SKM-1 (cell line): Measurements from ENCODE around the gene CHCHD4.

ENCODE experiments used
- DNase-seq: peaks from one replicate; lab custom pipeline; 2025; ENCODE audit not compliant: unreplicated experiment; lab: John Stamatoyannopoulos, UW

CHCHD4 gene

DNA sequence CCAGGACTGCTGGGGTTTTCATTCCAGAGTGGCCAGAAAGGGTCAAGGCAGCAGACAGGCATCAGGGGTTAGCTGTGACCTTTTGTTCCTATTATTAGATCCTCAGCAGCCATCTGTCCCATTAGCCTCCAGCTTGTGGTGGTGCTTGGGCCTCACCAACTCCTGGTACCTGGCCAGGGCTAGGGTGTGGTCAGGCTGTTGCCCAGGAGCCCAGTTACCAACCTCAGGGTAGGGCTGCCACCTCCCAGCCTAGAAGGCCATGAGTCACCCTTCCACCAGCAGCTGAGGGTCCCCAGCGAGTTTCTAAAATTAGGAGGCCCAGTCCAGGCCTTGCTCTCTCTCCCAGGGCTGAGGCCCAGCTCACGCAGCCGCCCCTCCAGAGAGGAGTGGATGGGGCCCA lies 12.3 kb upstream of the CHCHD4 start:
- DNase-seq, result no peak

DNA sequence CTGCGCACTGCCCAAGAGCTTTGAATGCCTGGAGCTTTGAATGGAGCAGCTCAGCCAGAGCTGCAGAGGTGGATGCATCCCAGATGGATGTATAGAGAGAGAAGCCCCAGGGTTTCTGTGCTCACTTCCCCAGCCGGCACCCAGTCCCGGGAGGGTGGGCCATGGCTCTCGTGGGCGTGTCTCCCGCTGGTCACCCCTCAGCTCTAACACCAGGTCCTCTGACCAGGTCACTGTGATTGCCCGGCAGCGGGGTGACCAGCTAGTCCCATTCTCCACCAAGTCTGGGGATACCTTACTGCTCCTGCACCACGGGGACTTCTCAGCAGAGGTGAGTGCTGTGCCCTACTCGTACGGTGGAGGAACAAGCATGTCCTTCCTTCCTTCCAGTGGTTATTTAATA lies 10.9 kb upstream of the CHCHD4 start:
- DNase-seq, result no peak

DNA sequence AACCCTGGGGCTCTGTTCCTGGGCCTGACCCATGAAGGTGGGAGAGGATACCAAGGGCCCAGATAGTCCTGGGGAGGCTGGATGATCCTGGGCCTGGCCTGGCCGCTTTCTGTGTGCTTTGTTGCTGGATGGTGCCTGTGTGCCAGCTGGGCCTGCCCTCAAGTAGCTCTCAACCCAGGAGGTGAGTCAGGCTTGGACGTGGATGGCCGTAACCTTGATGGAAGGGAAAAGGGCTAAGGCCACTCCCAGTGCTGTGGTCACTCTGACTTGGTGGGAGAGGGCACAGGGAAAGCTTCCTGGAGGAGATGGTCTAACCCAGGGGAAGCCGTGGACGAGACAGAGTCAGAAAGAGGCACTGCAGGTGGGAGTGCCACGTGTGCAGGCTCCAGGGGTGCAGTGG lies 9.6 kb upstream of the CHCHD4 start:
- DNase-seq, result no peak

DNA sequence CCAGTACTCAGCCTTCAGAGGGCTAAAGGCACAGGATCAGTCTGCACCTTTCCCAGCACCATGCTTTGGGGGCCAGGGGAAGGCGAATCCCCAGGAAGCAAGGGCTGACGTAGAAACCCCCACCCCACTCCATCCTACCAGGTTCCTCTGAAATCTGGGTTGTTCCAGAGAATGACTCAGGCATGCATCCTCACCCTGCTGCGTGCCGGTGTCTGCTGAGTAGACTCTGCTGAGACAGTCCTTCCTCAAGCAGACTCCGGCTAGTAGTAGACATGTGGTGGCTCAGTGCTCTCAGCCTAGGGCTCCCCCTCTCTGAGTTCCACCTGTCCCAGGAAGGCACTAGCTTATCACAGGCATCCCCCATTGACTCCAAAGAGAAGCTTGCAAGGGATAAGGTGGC lies 9.2 kb upstream of the CHCHD4 start:
- no peak for DNase-seq

DNA sequence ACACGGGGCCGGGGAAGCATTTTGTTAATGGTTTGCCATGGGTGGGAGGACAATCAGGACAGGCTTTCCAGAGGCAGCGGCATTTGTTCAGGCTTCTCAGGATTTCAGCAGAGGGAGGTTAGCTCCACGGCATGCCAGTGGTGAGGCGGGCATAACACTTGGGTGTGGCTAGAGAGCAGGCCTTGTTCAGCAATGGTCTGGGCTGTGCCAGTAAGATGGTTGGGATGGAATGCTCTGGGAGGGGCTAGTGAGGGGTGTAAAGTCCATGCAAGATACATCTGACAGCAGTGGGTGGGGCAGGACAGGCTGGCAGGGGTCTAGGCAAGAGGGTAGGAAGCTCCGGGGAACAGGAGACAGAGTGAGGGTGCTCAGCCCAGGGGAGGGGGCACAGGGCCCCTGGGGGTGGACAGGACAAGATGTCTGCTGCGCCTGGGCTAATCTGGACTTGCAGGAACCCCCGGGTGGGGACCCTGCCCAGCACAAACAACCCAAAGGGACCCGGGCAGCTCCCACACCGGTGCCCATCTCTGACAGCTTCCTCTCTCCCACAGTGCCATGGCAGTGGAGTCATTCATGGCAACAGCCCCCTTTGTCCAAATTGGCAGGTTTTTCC lies 8.6 kb upstream of the CHCHD4 start:
- no peak for DNase-seq

DNA sequence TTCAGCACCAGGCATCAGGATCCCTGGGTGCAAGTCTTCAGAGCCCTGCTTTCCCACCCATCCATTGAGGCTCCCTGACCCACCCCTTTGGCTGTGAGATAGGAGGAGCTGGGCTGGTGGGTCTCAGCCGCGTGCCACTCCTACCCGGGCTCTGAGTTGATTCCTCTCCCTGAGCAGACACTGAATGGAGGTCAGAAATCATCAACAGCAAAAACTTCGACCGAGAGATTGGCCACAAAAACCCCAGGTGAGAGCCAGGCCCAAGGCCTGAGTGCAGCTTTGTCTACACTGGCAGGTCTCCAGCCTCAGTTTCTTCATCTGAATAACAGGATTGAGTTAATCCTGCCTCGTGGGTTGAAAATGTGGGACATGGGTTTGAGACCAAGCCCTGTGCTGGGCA lies 8.0 kb upstream of the CHCHD4 start:
- no peak for DNase-seq

DNA sequence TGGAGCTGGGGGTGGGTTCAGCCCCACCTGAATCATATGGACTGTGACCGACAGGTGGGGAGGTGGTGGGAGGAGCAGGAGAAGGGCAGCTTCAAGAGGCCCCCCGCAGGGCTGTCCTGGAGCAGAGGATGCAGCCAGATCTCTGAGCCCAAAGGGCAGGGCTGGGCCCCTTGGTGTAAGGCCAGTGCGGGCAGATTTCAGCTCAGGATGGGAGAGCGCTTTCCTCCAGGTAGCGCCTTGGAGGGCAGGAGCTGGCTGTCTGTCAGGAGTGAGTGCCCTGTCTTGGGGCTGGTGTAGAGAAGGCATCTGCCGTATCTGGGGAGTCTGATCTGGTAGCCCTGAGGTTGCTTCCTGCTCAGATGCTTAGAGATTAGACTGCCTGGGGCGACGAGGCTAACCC lies 7.5 kb upstream of the CHCHD4 start:
- DNase-seq, result no peak

DNA sequence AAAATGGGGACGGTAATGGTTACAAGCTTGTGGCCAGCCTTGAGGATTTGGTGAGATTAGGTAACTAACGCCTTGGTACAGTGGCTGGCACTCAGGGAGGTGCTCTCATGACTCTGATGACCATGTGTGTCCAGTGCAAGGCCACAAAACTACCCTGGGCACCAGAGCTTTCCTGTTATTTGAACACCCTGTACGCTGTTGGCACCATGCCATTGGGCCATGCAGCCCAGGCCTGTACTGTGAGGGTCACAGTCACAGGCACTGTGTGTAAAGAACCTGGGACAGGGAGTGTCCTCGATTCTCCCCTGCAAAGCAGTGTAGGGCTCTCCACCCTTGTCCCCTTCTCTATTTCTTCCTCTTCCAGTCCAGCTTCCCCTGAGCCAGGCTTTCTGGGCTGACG lies 6.5 kb upstream of the CHCHD4 start:
- DNase-seq, result no peak

DNA sequence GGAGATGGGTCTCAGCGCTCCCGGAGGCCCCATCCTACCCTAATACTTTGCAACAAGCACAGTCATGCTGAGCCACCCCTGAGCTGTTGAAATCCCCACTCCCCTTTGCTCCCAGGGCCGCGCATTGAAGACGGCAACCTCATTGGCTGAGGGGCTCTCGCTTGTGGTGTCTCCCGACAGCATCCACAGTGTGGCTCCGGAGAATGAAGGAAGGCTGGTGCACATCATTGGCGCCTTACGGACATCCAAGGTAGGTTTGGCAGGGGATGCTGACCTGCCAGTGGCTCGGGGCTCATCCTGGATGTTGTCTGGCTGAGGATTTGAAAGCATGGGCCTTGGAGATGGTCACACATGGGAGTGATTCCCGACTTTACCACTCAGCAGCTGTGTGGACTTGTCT lies 6.0 kb upstream of the CHCHD4 start:
- DNase-seq, result no peak

DNA sequence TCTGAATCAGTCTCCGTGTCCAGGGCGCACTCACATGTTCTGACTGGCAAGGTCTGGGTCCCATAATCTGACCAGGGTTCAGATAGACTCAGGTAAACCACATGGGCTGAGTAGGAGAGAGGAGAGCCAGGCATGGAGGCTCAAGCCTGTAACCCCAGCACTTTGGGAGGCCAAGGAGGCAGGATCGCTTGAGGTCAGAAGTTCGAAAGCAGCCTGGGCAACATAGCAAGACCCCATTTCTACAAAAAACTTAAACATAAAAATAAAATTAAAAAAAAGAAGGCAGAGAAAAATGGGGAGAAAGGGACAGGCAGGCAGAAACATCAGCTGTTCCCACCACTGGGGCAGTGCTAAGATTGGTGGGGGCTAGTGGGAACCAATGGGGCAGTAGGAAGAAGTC lies 5.6 kb upstream of the CHCHD4 start:
- DNase-seq, result no peak

DNA sequence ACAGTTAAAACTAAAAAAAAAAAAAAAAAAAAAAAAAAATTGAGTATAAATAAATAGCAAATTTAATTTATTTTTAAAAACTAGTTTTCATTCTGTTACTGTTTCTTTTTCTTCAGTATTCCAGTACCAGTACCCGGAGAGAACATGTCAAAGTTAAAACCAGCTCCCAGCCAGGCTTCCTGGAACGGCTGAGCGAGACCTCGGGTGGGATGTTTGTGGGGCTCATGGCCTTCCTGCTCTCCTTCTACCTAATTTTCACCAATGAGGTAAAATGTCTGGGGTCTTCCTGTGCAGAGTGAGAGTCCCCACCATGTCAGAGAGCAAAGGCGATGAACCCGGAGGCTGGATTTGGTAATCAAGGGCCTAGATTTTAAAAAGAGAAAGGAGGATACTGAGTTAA lies 4.6 kb upstream of the CHCHD4 start:
- DNase-seq, result no peak

DNA sequence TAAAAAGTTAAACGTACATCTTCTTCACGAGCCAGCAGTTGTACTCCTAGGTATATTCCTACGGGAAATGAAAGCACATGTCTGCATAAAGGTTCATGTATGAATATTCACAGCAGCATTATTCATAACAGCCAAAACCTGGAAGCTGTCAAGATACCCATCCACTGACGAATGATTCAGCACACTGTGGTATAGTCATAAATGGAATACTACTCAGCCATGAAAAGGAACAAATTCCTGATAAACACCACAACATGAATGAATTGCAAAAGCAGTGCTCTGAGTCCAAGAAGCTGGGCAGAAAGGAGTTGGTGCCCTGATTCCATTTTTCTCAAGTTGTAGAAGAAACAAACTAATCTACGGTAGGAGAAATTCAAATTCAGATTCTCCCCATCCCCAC lies 4.1 kb upstream of the CHCHD4 start:
- no peak for DNase-seq

DNA sequence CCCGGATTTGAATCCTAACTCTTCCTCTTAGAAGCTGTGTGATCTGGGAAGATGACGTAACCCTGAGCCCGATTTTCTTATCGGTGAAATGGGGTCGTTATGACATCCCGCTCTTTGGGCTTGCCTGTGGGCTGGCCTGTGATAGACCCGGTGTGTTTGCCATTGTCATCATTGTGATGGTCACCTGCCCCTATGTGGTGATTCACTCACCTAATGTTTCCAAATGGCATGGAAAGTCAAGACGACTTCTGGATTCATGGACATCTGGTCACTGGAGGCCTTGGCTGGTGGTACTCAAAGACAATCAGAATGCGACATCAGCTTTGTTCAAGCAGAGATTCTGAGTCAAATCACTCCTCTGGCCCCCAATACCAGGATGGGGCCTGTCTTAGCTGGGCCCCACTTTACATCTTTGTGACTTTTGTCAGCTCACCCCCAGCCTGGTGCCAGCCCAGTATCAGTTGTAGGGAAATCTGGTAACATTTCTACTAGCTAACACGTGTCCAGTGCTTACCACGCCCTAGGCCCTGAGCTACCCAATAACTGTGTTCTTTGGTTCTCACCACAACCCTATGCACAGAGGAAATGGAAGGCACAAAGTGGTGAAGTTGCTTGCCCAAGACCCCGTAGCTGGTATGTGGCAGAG lies 3.0 kb upstream of the CHCHD4 start:
- DNase-seq, result no peak

DNA sequence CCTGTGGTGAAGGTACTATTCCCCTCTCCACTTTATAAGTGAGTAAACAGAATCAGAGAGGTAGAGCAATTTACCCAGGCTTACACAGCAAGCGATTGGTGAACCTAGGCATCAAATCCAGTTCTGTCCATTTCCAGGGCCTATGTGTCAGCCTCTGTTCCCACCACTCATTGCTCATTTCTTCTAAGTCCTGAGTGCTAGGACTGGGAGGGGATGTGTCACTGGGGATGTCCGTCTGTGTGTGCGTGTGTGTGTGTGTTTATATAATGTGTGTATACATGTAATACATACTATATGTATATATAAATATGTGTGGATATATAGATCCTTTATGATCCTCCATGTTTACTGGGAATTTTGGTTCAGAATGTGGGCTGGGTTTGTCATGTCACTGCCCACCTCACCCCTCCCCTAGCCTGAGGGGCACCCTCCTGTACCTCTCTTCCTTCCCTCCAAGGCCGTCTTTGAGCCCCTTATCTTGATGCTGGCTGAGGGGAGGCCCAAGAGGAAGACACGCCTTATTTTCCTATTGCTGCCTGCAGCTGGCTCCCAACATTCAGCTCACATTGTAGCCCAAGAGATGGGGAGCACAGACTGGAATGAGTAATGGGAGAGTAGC lies 2.3 kb upstream of the CHCHD4 start:
- DNase-seq, result no peak

DNA sequence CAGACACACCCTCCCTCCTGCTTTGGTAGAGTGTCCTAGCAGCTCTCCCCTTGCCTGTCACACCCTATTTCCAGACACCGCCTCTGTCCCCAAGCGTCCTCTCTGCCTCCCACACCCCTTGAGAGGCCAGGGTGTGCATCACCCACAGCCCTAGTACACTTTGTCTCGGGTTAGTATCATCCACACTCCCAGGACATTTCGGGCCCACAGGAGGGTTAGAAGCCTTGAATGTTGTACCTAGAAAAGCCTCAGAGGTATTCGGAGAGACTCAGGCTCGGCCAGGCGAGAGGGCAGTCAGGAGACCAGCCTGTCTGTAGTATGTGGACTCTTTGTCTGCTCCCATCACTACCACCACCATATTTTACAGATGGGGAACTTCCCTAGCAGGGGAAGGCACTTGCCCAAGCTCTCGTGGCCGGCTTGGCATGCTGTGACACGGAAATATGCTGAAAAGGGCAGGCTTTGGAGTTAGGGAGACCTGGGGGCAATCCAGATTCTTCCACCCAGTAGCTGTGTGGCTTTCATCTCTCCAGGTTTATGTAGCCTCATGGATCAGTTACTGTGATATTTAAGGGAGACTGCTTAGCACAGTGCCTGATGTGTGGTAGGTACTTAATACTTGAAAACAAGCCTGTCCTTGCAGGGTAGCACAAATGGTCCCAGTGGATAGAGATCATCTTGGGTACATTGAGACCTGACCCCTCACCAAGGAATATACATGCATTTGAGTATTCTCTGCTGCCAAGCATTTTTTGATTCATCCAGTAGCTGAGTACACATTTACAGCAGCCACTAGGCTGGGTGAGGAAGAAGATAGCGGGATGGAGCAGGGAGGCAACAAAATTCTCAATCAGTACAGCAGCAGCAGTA lies 1.6 kb upstream of the CHCHD4 start:
- DNase-seq, result no peak

DNA sequence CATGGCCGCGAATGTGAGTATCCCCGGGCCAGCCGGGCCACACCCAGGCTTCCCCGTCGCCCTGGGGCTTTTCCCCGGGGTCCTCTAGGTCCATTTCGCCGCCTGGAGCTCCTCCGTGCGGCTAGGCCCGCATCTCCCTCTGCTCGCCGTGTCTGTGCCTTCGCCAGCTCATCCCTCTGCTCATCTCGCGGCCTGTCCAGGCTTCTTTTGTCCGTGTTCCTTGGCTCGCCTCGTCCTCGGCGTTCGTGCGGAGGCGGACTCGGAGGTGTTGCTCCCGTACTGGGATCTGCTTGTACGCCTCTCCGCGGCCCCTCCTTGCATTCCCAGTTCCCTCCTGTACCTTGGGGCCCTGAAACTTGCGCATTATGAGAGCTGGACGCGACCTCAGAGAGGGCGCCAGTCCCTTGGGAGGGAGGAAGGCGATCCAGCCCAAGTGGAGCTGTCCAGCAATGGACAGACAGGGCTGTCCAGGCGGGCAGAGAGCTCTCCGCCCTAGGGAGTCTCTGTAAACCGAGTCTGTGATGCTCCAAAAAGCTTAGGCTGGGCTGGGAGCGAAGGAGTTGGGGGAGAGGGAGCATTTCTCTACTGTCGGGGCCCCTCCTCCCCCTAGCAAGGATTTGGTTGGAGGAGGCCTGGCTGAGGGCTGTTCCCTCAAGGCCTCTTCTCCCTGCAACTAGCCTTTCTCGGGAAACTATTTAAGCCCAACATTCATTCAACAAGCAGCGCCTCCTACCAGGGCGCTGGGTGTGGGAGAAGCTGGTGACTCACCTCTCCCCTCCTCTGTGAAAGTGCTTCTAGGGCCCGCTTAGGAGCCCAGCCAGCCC lies 735 bp upstream of the CHCHD4 start:
- no peak for DNase-seq

DNA sequence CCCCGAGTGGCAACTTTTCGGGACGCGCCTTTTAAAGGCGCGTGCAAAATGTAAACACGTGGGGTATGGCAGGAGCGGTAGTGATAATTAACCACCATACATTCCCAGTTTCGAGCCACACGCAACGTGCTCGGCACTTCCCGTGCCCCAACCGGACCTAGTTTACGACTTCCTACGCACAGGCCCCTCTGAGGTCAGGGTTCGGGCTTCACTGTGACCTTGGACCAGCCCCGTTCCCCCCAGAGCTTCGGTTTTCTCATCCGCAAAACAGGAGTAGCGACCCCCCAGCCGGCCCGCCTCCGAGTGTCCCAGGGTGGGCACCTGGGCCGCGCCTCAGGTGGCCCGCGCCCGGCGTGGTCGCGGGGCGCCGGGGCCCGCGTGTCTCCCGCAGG lies 451 bp downstream of the CHCHD4 start:
- DNase-seq, result peak; percentile 43

DNA sequence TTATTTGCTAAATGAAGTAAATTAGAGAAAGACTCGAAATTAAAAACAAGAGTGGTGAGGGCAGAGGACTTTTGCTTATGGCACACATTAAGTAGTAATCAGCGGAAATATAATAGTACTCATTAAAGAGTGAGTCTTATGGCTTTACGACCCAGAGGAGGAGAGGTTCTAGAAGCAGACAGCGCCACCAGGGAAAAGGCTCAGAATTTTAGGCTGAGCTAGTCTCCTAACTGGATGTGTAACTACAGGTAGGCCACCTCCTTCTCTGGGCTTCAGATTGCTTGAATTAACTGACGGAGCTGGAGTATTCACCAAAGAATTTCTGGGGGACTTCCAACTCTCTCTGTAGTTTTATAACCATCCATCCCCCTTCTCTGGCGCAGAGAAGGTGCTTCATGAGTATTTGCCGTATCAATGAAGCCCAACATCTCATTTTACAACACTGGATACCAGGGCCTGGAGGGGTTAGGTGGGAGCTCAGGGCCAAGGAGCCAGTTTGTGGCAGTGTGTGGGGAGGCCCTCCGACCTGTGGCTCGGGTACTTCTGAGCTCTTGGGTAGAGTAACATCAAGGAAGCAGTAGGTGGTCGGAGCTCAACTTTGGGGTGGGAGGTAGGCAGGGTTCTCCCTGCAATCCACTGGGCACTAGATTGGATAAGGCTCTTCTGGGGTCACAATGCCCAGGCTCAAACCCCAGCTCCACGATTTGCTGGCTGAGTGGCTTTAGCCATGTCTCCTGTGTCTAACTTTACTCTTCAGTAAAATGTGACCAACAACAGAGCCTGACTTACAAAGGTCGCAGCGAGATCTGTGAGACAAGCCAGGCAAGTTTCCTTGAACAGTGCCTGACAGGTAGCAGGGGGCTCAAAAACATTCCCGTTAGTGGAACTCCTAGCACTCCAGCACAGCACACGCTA lies 1.1 kb downstream of the CHCHD4 start:
- no peak for DNase-seq

DNA sequence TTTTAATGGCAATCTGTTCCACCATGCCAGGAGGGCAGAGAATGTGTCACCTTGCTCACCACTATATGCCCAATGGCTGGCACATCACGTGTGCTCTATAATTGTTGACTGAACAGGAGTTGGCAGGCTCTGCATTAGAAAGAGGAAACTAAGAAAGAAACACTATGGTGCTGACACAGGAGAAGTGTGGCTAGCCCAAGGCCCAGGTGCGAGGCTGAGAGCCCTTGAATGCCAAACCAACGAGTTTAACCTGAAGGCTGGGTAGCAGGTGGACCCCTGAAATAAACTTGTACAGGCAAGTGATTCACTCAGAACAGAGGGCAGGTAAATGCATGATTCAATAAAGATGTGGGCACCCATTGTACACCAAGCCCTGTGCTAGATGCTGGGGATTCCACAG lies 2.4 kb downstream of the CHCHD4 start:
- no peak for DNase-seq

DNA sequence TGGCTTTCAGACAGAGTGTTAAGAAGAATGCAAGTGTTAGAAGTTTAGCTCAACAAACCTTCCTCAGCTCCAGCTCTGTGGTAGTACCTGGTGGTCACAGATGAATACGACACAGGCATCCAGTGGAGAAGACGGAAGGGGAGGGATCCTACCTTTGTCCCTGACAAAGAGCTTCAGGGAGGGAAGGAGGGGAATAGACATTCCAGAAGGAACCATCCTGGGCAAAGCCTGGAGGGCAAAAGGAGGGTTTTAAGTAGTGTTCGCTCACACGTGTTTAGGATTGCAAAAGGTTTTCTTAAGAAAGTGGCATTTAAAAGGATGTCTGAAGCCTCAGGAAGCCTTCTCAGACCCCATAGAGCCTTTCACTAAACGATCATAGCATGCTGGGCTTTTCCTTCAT lies 2.8 kb downstream of the CHCHD4 start:
- no peak for DNase-seq
